NCI-H226 (cell line): ENCODE measurements around the gene VWCE.
"Not testable (repeated sequence)": the region's sequence is repeated elsewhere in the genome, so short reads cannot be mapped to it uniquely, and the experiment has no call there.

Source experiments
- DNase-seq: peaks from one replicate; pipeline ENCODE4 v3.0.0-alpha.2; 2015

The VWCE gene

DNA sequence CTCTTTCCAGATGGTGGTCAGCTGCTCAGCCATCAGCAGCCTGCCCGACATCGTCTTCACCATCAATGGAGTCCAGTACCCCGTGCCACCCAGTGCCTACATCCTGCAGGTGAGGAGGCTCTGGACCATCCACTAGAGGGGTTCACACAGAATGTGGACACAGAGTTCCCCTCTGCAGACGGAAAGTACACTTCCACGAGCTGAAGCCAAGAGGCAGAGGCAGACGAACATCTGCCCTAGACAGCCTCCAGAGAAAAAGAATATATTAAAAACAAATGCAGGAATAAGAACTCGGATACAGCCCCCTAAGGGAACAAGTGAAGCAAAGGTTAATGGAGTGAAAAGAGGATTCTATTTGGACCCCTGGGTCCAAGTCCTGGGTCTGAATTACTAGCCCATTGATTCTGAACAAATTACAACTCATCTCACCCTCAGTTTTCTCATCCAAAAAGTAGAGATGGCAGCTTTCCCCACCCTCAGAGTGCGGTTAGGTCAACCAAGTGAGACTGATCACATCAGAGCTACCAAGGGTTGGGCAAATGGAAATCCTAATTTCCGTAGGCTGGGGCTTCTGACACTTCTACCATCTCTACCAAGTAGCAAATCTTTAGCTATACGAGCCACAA is 83.7 kb downstream of the VWCE start:
- not testable (repeated sequence) for DNase-seq

- DNase-seq = not testable (repeated sequence)
Observed at GRCh38 chr11:61210629-61211028, 84.5 kb downstream of the VWCE start.
